Endometrial microvascular endothelial cells (primary cell): Measurements from ENCODE around the gene UPK1A. TPM values are rescaled to one million over a fixed set of nuclear protein-coding genes. Genes with fewer than 3 reads are reported as not detected.
"Not testable (repeated sequence)": the region's sequence is repeated elsewhere in the genome, so short reads cannot be mapped to it uniquely, and the experiment has no call there.

Source experiments
- in situ Hi-C: cut with HindIII; loops from 2 replicates; pipeline ENCODE4 v1.10.0; 2017; ENCODE audit warnings: low sequenced_read_pairs, low pct_unique_long_range_greater_than_20kb; ENCODE audit errors: inconsistent ontology term
- total RNA-seq: library from RNA; depleted of rRNA; stranded (reverse); fragments of >200 nt; gene quantifications from one replicate; pipeline ENCODE4 v1.2.3, GENCODE V29; 2015; ENCODE audit errors: inconsistent ontology term

The UPK1A gene
- total RNA-seq, 1 donor from 2014 or later = not detected

- in situ Hi-C loops = no loop called here
Measured at GRCh38 chr19:35671818-35672217, 5.5 kb downstream of the UPK1A start.

- in situ Hi-C loops = no loop called here
Measured at GRCh38 chr19:35673121-35673804, 6.9 kb downstream of the UPK1A start.

- in situ Hi-C loops = no loop called here
Measured at GRCh38 chr19:35675589-35676140, 9.3 kb downstream of the UPK1A start.

DNA sequence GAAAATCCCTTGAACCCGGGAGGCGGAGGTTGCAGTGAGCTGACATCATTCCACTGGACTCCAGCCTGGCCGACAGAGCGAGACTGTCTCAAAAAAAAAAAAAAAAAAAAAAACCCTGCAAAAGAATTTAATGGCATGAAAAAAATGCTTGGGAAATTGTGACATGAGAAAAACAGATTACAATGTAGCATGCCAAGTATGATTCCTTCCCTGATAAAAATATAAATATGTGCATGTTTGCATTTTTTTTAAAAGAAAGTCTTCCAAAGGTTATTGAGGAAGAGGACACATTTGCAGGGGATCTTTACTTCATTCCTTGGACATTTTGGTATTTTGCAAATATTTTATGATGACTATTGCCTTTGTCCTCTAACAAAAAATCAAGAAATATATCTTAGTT lies 23.5 kb downstream of the UPK1A start:
- in situ Hi-C loops = no loop called here

DNA sequence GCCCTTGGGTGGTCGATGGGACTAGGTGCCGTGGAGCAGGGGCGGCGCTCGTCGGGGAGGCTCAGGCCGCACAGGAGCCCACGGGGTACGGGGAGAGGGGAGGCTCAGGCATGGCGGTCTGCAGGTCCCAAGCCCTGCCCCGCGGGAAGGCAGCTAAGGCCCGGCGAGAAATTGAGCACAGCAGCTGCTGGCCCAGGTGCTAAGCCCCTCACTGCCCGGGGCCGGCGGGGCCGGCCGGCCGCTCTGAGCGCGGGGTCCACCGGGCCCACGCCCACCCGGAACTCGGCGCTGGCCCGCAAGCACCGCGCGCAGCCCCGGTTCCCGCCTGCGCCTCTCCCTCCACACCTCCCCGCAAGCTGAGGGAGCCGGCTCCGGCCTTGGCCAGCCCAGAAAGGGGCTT lies 24.8 kb downstream of the UPK1A start:
- in situ Hi-C loops = not testable (repeated sequence)

DNA sequence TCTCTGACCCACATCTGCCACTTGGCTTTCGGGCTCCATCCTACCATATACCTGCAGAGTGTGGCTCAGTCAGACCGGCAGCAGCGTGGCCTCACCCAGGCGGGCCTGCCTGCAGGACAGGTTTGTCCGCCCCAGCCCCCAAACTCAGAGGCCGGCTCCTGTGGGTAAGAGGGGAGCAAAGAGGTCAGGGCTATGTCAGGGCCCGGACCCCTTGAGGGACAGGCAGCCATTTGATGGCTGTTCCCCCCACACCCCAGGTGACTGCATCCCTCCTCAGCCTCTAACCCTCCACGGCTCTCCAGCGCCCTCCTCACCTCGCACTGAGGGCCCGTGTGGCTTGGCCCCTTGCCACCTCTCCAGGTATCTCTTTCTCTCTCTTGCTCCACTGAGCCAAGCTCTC lies 25.7 kb downstream of the UPK1A start:
- in situ Hi-C loops = no loop called here

- in situ Hi-C loops = no loop called here
Measured at GRCh38 chr19:35693422-35693821, 27.1 kb downstream of the UPK1A start.

GRCh38 chr19:35693835-35694599 lies 27.7 kb downstream of the UPK1A start:
- in situ Hi-C loops = no loop called here

- in situ Hi-C loops = no loop called here
Measured at GRCh38 chr19:35695895-35696422, 29.6 kb downstream of the UPK1A start.

DNA sequence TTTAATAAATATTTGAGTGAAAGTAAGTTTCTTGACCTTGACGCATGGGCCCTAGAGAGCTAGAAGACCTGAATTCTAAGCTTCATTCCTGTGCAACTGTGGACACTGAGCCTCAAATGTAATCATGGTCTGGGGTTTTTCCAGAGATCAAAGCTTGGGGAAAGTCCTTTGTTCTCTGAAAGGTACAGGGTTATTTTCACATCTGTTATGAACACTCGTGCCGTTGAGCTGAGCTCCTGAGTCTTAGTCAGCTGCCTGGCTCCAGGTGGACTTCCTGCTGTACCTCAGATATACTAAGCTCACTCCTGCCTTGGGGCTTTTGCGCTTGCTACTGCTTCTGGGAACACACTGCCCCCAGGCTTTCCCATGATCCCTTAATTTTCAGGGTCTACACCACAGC lies 30.5 kb downstream of the UPK1A start:
- in situ Hi-C loops = no loop called here

DNA sequence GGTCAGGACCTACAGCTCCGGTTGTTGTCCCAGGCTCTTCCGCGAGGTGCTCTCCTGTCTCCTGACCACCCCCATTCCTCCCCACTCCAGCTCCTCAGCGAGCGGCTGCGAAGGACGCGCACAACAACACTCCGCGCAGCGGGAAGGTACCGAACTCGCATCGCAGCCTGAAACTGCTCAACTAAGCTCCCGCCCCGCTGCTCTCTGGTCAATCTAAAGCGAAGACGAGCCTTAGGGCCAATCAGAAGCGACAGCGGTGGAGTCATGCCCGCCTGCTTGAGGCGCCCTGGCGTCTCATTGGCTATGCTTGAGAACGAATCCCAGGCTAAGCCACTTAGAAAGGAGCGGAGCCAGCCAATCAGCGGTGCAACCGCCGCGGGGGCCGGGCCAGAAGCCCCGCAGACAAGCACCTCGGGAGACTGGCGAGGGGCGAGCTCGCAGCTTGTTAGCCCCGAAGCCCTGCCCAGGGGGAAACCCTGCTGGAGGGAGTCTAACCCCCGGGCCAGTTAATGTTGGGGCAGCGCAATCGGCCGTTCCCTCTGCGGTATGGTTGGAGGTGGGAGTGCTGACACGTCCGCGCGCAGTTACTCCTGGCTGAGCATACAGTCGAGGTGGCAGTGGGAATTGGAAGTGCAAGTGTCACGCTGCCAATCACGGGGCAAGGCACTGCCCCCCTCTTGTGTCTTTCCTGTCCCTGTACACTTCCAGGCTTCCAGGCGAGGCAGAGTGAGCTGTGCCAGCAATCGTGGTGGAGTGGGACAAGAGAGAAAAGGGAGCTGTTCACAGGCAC lies 36.1 kb downstream of the UPK1A start:
- in situ Hi-C loops = no loop called here

- in situ Hi-C loops = no loop called here
Measured at GRCh38 chr19:35703343-35703742, 37.0 kb downstream of the UPK1A start.

- in situ Hi-C loops = no loop called here
Measured at GRCh38 chr19:35704218-35704617, 37.9 kb downstream of the UPK1A start, which contains the start of gene ZBTB32. TSS of gene ZBTB32 (plus strand) at chr19:35704558. CDS start at chr19:35714627, 10,069 bp downstream.

- in situ Hi-C loops = no loop called here
Measured at GRCh38 chr19:35708391-35708790, 42.1 kb downstream of the UPK1A start.

DNA sequence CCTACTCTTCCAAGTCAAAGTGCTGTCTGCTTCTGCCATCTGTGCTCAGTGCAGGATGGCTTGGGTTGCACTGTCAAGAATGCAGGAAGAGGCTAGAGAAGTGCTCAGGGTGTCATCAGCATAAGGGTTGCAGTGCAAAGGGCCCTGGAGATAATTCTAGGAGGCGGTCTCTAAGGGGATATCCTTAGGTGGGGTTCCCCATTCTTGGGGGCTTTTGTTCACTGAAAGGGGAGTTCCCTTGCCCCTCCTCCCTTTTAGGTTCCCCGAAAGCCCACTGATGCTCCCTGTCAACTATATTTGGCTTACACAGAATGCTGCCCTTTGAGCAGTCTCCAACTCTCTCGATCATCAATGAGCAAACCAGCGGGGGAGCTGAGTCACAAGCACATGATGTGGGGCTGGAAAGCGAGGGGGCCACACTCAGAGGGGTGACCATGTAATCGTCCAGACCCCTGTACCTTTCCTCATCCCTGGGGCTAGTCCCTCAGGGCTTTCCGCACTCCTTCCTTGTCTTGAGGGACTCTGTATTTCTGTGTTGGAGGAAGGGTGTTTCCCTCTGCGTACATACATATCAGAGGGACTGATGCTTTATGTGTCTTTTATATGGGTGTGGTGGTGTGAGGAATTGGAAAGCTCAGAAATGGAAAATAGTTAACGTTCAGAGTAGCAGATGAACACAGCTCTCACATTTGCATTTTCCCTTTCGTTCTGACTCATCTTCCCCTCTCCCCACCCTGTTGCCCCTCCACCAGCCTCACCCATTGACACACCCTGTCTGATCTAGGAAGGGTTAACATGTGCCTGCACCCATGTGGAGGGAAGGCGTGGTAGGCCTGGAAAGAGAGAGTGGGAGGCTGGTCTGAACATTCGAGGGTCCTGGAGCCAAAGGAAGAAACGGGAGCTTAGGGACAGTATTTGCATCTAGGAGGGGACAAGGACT lies 44.7 kb downstream of the UPK1A start:
- in situ Hi-C loops = no loop called here

GRCh38 chr19:35712567-35713505 lies 46.5 kb downstream of the UPK1A start:
- in situ Hi-C loops = no loop called here

DNA sequence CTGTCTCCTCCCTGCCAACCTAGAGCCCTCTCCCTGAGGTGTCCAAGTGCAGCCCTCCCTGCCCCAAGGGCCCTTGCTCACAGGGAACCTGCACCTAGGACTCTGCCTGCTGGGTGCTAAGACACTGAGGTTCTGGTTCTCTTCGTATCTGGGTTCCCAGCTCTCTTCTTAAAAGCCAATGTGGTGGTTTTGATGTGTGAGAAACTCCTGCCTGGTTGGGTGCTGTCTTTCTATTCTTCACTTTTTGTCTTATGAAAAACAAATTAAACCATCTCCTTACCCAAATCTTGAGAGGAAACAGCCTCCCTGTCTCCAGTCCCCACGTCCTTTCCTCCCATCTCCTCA lies 47.2 kb downstream of the UPK1A start:
- in situ Hi-C loops = no loop called here
